Measurements from ENCODE around the gene PUDP.
"Not testable (repeated sequence)": the region's sequence is repeated elsewhere in the genome, so short reads cannot be mapped to it uniquely, and the experiment has no call there.

The PUDP gene

DNA sequence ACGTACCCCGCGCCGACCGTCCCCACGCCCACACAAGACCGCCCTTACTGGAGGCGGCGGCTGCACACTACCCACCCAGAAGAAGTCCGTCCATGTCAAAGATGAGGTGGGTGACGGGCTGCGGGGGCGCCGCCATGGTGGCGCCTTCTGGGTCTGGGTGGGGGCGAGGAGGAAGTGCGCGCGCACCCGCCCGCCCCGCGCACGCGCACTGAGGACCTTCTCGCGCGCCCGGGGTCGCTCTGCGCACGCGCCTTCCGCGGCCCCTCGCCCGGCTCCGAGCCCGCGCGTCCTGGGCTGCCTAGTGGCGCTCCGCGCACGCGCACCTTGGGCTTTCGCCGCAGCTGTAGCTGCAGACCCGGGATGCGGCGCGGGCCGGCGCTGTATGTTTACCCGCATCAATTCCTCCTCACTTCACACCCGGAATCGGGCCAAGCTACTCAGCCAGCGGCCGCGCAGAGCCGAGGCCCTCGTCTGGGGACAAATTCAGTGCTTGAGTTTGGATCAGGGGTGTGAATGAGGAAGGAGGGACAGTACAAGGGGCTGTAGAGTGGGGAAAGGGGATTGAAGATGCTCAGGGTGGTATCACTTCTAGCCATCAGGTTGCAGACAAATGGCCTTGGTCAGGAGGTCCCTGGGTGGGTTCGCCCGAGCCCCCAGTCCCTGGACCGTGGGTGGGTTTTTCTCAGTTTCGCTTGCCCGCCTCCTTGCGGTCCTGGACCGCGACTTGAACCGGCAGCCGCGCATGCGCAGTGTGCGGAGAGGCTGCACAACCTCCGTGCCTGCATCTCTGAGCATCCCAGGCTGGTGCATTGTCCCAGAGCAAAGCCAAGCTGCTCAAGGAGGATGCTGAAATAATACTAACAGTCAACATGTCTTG, at the start of gene PUDP:
Gene PUDP (minus strand): TSS at position 176 of the 877 bp plus-strand sequence. CDS start 40 bp downstream, at position 136.
- peak; percentile 86 for DNase-seq

DNA sequence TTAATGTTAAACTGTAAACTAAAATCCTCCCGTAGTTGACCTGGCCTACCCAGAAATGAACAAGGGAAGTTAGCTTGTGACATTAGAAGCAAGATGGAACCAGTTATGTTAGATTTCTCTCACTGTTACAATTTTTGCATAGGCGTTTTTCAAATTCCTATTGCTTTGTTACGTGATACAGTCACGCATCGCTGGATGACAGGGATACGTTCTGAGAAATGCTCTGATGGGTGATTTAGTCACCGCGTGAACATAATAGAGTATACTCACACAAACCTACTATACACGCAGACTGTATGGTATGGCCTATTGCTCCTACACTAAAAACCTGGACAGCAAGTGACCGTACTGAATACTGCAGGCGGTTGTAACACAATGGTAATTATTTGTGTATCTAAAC, 46.7 kb upstream of the PUDP start:
- DNase-seq, result no peak

DNA sequence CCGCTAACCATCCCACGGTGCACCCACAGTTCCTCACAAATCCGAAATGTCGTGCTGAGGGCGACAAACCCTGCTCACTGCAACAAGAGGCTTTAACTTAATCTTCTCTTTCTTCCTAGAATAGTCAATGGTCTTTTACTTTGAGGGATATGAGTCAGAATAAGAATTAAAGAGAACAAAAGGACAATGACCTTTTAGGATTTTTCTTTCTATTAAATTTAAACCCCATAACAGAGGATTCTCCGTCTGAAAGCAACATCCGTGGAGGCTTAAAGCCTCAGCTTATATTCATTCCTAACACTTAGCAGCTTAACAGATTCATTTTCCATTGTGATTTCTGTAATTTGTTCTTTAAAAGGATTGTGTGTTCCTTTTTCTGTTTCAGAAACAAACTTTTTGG, 44.9 kb upstream of the PUDP start:
- DNase-seq, result no peak

DNA sequence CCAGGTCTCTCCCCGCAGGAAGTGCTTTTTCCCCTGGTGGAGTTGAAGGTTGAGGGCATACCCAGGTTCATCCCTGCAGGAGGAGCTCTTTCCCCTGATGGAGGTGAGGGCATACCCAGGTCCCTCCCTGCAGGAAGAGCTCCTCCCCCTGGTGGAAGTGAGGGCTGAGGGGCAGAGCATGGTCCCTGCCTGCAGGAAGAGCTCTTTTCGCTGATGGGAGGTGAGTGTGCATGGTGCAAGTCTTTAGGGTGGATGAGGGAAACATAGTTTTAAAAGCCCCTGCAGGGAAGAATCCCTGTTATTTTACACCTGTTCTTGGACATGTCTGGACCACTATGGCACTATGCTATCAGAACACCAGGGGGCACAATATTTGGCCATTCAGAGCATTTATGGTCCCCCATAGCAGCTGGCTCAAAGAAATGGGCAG, 43.7 kb upstream of the PUDP start:
- no peak for DNase-seq

DNA sequence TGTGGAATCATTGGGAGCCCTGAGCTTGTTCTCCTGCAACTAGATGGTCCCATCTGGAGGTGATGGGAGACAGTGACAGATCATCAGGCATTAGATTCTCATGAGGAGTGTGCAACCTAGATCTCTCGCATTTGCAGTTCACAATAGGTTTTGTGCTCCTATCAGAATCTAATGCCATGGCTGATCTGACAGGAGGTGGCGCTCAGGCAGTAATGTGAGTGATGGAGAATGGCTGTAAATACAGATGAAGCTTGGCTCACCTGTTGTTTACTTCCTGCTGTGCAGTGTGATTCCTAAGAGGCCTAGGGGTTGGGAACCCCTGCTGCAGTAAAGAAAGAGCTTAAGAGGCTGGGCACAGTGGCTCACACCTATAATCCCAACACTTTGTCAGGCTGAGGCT, 42.2 kb upstream of the PUDP start:
- no peak for DNase-seq

DNA sequence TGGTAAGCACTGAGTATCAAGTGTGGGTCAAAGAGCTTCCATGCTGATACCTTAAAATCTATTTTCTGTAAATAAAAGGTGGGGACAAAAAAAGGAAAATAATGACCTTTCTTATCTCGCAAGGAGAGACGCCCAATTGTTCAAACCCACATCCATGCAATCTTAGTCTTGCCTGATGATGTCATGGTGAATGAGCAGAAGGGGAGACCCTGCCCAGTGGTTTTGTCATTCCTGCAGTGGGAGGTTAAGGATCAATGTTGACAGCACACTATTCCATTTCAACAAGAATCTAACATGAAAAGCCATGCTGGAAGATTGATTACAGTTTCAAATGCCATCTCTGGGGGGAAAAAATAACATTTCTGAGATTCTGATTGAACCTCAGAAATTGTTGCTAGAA, 40.7 kb upstream of the PUDP start:
- no peak for DNase-seq

DNA sequence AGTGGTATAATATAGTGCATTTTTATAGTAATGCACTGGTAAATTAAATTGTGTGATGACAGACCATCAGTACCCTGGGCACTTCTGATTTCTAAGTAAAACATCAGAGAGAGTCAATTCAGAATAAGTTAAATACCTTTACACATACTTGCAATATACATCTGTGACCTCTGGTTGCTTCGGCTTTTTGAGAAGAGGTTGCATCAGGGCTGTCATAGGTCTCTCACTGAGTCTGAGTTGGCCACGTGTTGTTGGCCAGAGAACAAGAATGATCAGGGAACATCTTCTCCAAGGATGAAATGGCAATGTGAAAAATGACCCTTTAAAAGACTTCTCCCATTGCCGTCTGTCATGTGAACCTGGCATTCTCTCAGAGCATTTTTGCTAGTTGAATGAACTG, 36.9 kb upstream of the PUDP start:
- no peak for DNase-seq

DNA sequence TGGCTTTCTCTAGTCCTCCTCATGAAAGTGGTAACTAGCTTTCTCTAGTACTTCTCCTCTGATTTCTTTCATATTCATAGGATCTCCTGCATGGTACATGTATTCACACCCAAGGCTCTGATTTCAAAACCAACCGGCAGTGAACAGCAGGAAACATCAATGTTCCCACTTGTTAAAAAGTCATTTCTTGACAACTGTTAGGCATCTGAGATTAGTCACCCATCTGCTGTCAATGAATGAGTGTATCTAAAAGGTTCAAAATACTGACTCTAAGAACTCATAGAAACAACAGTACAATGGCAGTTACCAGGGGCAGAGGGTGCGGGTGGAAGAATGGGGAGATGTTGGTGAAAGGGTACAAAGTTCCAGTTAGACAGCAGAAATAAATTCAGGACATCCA, 31.5 kb upstream of the PUDP start:
- no peak for DNase-seq

DNA sequence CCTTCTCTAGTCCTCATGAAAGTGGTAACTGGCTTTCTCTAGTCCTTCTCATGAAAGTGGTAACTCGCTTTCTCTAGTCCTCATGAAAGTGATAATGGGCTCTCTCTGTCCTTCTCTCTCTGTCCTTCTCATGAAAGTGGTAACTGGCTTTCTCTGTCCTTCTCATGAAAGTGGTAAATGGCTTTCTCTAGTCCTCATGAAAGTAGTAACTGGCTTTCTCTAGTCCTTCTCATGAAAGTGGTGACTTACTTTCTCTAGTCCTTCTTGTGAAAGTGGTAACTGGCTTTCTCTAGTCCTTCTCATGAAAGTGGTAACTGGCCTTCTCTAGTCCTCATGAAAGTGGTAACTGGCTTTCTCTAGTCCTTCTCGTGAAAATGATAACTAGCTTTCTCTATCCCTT, 30.9 kb upstream of the PUDP start:
- not testable (repeated sequence) for DNase-seq

DNA sequence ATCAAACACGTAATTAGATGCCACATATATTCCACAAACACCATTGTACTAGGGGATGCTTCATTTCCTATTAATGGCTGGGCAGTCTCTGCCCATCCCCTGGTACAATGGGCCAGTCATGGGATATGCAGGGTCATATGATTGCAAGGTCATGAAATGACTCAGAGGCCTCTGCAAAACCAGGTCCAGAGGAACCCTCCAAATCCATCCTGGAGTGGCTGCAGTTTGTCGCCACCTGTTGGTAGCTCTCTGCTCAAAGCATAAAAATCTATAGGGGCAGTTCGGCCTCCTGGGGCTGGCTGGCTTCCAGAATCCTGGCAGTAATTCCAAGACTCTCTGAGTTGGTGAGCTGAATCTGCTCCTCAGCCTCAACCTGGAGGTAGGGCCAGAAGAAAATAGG, 22.9 kb upstream of the PUDP start:
- DNase-seq, result peak; percentile 29

DNA sequence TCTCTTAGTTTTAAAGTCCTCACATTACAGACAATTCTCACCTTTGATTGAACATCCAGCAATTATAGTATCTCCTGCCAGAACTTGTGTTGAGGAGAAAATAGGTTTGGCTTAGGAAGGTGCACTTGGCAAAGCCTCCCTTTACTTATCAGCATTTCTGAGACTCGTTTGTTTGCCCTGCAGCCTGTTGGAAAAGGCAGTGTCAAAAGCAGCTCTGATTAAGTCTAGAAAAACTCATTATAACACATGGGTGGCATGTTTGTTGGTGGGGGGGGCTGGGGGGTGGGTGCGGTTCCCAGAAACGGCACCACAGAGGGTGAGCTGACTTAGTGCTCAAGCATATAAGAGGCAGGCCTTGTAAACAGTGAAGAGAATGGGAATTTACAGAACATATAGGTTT, 21.7 kb upstream of the PUDP start:
- no peak for DNase-seq

DNA sequence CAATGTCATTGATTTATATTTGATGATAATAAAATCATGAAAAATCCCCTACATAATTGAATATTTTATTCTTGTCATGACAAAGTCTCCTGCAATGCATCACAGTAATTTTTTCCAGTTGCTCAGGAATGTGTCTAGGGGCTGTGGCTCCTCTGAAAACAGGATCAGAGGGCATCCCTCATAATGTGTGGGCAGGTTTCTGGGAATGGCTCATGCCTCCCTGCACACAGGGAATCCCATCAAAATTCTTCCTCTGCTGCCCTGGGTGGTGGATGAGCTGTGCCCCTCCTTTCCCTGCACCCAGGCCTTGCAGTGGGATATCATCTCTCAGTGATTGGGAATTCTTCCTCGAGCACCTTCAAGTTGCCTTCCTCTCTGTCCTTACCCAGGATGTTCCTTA, 20.4 kb upstream of the PUDP start:
- no peak for DNase-seq

DNA sequence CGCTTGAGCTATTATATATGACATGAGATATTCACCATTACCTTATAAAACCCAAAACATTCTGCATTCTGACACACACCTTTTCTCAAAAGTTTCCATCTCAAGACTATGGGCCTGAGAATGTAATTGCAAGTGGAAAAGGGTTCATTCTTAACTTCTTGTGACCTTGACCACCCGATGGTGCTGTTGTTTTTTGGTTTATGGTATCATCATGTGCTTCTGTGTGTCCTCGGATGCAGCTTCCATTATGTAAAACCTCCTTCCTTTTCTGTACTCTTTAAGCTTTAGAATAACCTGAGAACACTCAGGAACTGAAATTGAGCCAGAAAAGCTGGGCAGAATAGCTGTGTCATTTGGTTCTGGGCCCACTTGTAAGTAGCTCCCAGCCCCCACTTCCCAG, 16.2 kb upstream of the PUDP start:
- no peak for DNase-seq

DNA sequence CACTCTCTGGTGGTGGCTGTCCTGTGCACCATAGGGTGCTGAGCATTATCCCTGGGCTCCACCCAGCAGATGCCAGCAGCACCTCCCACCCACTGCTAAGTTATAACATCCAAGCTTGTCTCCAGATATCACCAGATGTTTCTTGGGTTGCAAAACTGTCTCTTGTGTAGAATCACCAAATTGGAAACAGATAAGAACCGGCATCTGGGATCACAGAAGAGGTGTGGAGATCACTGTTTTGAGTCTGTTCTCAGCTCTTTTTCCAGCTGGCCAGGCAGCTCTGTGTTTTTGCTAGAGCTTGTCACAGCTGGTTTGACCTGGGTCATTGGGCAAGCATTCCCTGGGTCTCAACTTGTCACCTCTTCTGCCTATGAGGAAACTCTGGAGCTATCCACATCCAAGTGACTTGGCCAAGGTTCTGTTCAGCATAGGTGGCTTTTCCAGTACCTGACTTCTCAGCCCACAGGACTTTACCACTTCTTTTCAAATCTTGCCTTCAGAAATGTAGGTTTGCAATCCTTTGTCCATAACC, 15.3 kb upstream of the PUDP start:
- no peak for DNase-seq

DNA sequence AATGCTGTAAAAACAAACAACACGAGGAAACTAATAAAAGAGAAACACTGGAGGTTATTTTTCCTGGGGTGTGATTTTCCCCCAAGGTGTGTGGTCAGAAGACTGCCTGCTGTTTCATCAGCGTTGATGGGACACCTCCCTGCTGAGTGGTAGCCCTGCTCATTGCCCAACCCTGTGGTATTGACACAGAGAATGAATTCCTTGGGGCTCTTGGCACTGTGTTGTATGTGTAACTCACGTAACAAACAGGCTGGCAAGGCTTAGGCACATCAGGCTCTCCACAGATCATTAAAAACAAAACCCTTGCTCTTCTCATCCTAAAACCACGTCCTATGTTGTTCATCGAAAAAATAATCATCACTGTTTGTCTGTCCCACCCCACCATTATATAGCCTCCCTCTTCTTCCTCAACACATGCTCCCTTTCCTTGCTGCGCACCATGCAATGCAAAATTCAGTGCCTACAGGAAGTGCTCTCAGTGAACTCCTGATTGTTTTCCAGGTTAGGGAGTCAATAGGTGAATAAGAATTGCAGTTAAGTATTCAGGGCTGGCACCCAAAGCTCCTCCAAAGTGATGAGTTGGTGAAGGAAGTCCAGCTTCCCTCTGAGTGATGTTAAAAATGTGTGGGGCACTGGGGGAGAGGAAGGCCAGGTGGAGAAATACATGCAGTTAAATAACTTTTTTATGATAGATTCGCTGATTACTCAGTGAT, 11.4 kb upstream of the PUDP start:
- DNase-seq, result no peak

DNA sequence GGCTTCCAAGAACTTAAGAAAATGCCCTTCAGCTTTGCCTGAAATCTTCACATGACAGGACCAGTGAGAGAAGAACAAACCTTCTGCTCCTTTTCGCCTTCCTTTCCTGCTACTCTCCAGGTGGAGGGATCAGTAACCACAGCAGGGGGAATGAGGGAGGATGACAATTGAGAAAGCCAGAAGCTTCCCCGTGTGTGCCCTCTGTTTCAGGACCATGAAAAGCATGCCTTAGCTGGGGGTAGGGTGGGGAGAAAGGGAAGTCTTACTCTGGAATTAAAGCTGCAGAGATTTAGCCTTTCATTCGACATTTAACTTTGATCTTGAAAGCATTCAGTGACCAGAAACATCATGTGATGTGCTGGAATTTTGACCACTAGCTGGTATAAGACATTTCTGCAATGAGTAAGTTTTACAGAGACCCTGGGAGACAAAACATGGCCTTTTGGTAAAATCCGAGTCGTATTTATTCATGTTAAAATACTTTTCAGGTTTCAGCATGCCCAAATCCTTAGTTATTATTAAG, 10.6 kb upstream of the PUDP start:
- no peak for DNase-seq

DNA sequence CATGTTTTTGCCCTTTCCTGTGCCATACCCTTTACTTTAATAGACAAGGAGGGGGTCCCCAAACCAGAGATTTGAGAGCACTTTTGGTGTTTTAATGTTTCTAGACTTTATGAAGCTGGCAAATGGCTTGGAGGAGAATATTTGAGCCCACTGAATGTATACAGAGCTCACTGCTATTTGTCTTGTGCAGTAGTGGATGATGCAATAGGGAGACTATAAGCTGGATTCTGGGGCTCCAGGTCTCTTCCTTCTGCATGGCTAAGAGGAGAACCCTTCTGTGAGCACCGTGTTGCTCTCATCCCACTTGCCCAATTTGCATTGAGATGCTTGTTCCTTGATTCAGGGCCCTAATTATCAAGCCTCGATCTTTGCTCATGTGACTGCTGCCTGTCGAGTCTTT, 8.9 kb upstream of the PUDP start:
- DNase-seq, result no peak

DNA sequence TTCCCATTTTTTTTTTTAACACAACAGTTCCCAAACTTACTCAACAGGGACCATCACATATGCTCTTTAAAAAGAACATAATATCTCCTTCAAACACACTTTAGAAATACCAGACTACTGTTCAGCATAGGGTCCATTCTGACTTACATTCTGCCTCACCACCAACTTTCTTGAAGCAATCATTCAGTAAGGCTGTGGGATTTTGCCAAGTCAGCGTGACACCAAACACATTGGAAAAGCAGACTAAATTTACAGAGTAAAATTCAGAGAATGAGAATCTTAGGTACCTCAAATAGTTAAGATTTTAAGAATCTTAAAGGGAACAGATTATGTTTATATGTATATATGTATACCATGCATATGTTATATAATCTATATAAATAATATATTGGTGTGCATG, 7.2 kb upstream of the PUDP start:
- DNase-seq, result no peak

DNA sequence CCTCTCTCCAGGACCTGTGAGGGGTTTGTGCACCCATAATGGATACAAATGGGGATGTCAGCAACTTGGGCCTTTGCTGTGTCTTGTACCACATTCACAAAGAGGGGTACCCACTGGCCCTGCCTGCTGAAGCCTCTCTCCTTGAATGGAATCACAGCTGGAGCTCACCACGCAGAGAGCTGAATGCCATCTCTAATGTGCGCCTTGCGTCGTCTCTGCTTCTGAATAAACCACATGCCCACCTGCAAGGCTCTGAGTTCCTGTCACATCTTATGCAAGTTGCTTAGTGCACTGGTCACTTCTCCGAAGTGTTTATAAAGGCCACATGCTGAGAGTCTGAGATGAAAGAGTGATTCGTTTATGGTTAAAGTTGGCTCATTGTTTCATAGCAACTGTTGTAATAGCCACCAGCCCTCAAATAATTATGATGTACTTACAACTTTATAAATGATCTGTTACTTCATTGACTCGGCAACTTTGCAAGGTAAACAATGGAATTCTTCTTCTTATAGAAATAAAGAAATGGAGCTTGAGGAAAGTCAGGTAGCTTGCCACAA, 6.2 kb upstream of the PUDP start:
- DNase-seq, result no peak

DNA sequence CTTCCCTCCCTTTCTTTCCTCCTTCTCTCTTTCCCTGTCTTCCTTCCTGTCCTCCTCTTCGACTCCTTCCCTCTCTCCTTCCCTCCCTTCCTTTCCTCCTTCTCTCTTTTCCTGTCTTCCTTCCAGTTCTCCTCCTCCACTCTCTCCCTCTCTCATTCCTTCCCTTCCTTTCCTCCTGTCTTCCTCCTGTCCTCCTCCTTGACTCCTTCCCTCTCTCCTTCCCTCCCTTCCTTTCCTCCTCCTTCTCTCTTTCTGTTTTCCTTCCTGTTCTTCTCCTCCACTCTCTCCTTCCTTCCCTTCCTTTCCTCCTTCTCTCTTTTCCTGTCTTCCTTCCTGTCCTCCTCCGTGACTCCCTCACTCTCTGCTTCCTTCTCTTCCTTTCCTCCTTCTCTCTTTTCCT, 5.3 kb upstream of the PUDP start:
- DNase-seq, result no peak

DNA sequence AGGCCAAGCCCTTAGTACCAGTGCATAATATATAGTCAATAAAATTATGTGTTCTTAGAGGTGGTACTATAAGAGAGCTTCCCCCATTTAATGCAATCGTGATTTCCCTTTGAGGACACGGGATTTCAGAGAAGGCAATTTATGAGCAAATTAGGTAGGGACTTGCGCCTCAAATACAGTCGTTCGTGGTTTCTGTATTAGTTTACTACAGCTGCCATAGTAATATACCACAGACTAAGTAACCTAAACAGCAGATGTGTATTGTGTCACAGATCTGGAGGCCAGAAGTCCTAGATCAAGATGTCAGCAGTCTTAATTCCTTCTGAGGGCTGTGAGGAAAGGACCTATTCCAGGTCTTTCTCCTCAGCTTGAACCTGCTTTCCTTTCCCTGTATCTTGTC, 1.5 kb upstream of the PUDP start:
- DNase-seq, result no peak

DNA sequence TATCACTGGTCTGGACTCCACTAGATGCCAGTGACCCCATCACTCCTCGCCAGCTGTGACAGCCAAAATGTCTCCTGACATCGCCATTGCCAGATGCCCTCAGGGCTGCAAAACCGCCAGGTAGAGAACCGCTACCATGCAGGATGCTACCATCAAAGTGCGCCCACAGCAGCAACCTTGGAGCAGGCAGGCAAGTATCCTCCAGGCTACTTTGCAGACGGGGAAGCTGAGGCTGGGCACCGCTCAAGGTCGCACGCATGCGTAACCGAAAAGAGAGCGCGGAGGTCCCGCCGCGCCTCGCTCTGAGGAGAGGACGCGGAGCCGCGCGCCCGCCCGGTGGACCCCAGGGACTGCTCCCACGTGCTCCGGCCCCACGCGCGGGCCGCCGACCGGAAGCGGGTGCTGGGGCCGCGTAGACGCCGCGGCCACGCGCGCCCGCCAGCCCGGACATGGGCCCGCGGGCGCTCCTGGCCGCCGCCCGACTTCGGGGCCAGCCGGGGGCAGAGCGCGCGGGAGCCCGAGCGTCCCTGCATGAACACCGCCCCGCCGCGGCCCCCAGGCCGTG, 458 bp downstream of the PUDP start, which contains the start of gene STS:
Gene STS (plus strand): TSS at position 300 of the 565 bp plus-strand sequence. CDS start 105,488 bp downstream, outside the sequence.
- DNase-seq, result peak; percentile 30

Data from CD4-positive, alpha-beta T cell treated with Interleukin-10 for 1 hour (primary cell).